PFSK-1 (cell line): Measurements from ENCODE around the gene LIMA1.

Experiments used
- FOXP2 ChIP-seq: optimal IDR thresholded peaks from 2 replicates; pipeline ENCODE3; 2011; ENCODE audit warnings: borderline replicate concordance, control low read depth, inconsistent platforms; ENCODE audit not compliant: insufficient read depth; ENCODE audit errors: extremely low read length, extremely low read depth
- POLR2AphosphoS5 ChIP-seq: IDR thresholded peaks from 2 replicates; pipeline ENCODE4 v1.6.1; 2012; ENCODE audit warnings: low read depth, mild to moderate bottlenecking, control low read depth, low read length, moderate library complexity
- REST ChIP-seq, 2 experiments: IDR thresholded peaks; 2 replicates each; pipeline versions ENCODE4 v1.6.1 to v1.8.0; 2011 to 2012; ENCODE audit warnings: low read depth in 2 of 2, low read length in 2 of 2, control low read depth in 1 of 2, inconsistent platforms in 1 of 2, mild to moderate bottlenecking in 1 of 2, moderate library complexity in 1 of 2; ENCODE audit not compliant: insufficient read depth in 1 of 2
- SIN3A ChIP-seq: IDR thresholded peaks from 2 replicates; pipeline ENCODE4 v1.6.1; 2012; ENCODE audit warnings: mild to moderate bottlenecking, low read length, moderate library complexity, borderline replicate concordance; ENCODE audit not compliant: insufficient read depth
- TAF1 ChIP-seq: IDR thresholded peaks from 2 replicates; pipeline ENCODE4 v1.6.1; 2012; ENCODE audit warnings: low read length, control low read depth, borderline replicate concordance; ENCODE audit not compliant: insufficient read depth

LIMA1 gene

GRCh38 chr12:50315803-50316202 lies 32.5 kb upstream of the LIMA1 start:
- no peak for TF ChIP-seq POLR2AphosphoS5
- no peak for TF ChIP-seq FOXP2
- no peak for TF ChIP-seq TAF1
- no peak for TF ChIP-seq SIN3A
- no peak for TF ChIP-seq REST (IDR thresholded peaks at IDR 0.05; ENCODE audit: insufficient read depth in 1 of 2, low read depth in 2 of 2, low read length in 2 of 2)

GRCh38 chr12:50314636-50315312 lies 31.5 kb upstream of the LIMA1 start:
- TF ChIP-seq TAF1: no peak
- no peak for TF ChIP-seq FOXP2
- TF ChIP-seq SIN3A: no peak
- no peak for TF ChIP-seq REST (IDR thresholded peaks at IDR 0.05; ENCODE audit: insufficient read depth in 1 of 2, low read depth in 2 of 2, low read length in 2 of 2)
- no peak for TF ChIP-seq POLR2AphosphoS5

- no peak for TF ChIP-seq TAF1
Observed at GRCh38 chr12:50313256-50313931, 30.1 kb upstream of the LIMA1 start.

GRCh38 chr12:50309950-50310349 lies 26.6 kb upstream of the LIMA1 start:
- no peak for TF ChIP-seq FOXP2
- TF ChIP-seq REST (IDR thresholded peaks at IDR 0.05; ENCODE audit: insufficient read depth in 1 of 2, low read depth in 2 of 2, low read length in 2 of 2): no peak
- TF ChIP-seq TAF1: no peak
- no peak for TF ChIP-seq POLR2AphosphoS5
- TF ChIP-seq SIN3A: no peak

GRCh38 chr12:50302686-50303085 lies 19.4 kb upstream of the LIMA1 start:
- TF ChIP-seq POLR2AphosphoS5: no peak
- no peak for TF ChIP-seq REST (IDR thresholded peaks at IDR 0.05; ENCODE audit: insufficient read depth in 1 of 2, low read depth in 2 of 2, low read length in 2 of 2)
- TF ChIP-seq SIN3A: no peak
- TF ChIP-seq TAF1: no peak
- no peak for TF ChIP-seq FOXP2
